HG03520 (cell line): Measurements from ENCODE around the gene SUN5.

Experiments
- ATAC-seq: cut with Tn5 transposase; IDR thresholded peaks from one replicate; pipeline ENCODE4 v1.9.1; 2021; ENCODE audit warnings: mild to moderate bottlenecking, moderate library complexity; ENCODE audit not compliant: unreplicated experiment

The SUN5 gene

DNA sequence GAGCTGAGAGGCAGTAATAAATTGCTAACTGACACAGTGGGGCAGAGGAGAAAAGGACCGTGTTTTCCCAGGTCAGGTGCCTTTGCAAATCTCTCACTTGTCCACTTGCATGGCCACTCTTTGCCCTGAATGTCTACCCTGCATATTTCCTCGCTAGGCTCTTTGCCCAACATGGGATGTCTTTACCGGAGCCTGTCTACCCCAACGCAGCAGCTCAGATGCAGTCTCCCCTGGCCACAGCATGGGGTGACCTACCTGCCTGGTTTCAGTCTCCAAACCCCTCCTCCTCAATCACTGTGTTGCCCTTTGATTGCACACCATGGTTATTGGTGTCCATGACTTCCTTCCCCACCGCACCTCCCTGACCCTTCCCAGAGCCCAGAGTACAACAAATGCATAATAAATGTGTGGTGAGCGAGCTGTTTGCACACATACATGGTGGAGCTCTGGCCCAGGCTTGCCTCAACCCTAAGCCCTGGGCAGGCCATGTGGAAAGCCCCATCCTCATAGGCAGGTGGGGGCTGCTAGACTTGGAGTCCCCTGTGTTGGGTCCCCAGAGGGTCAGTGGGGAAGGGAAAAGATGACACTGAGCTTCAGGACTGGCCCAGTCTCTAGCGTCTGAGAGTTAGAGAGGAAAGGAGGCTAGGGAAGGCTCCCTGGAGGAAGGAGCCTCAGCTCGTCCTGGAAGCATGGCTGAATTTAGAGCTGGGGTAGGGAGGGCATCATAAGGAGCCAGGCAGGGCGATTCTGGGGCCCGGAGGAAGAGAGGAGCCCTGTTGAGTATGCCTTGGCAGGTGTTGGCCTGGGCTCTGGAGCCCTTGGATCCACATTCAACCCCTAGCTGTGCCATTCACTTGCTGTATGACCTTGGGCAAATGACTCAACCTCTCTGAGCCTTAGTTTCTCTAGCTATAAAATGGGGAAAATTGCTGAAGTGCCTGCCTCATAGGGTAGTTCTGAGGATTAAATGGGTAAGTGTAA is 22.8 kb upstream of the SUN5 start:
- no peak for ATAC-seq

DNA sequence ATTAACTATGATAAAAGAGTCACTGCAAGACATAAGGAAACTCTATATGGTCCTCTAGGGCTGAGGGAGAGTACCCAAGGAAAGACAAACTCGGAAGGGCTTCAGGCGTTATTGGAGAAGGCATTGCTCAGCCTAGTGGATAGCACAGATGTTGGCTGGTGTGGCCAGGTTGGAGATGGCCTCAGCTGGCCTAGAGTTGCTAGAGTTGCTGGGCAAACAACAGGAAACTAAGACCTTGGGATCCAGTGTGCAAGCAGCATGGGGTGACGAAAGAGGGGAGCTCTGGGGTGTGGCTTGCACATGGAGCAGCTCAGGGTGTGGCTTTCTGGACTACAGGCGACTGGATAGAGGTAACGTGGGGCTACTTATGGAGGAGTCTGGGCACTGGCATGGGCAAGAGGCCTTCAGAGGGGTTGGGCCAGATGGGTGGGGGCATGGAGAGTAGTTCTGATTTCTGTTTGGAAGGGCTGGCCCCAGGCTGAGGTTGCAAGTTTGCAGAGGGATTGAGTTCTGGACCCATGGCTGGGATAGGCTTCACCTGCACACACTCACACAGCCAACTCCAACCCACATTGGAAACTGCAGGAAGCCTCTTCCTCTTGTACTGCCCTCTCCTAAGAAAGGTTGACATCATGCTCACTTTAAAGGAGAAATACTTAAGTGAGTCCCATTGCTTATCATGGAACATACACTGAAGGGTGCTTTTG is 22.0 kb upstream of the SUN5 start:
- ATAC-seq = no peak

DNA sequence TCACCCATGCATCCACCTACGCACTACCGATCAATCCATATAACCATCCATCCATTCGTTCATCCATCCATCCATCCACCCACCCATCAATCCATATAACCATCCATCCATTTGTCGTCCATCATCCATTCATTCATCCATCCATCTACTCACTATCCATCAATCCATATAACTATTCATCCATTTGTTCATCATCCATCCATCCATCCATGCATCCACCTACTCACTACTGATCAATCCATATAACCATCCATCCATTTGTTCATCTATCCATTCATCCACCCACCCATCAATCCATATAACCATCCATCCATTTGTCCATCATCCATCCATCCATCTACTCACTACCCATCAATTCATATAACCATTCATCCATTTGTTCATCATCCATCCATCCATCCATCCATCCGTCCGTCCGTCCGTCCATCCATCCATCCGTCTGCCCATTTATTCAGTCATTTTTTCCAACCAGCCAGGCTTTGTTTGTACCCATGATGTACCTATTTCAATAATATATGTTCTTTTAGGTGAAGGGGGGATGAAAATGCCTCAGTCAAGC is 21.2 kb upstream of the SUN5 start:
- ATAC-seq = no peak

DNA sequence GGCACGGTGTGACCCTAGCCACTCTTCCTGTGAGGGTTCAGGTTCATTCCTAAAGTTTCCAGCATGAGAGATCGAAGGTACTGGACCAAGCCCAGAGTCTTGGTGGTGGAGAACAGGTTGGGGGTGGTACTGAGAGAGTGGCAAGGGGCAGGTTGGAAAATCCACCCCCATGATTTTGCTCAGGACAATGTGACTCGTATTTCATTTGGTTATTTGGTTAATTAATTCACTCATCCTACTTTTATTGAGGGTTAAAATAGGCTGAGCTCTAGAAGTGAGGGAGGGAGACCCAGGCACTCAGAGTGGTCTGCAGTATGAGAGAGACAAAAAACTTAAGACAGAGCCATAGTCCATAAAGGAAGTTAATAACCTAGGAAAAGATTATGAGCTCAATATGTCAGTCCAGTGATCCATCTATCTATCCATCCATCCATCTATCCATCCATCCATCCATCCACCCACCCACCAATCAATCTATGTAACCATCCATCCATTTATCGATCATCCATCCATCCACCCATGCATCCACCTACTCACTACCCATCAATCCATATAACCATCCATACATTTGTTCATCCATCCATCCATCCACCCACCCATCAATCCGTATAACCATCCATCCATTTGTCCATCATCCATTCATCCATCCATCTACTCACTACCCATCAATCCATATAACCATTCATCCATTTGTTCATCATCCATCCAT is 20.5 kb upstream of the SUN5 start:
- ATAC-seq = no peak

DNA sequence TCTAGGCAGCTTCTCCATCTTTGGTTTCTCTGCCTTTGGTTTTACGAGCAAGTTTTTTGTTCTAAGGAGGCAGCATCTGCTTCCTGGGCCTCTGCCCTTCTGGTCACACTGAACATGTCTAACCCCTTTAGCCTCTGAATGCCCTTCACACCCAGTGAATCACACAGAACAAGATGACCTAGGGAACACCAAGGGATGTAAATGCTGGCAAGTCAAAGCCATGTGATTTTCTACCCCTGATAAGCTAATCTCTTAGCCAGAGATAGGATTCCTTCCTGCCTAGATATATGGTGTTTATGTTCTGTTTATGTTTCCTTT is 20.0 kb upstream of the SUN5 start:
- no peak for ATAC-seq

DNA sequence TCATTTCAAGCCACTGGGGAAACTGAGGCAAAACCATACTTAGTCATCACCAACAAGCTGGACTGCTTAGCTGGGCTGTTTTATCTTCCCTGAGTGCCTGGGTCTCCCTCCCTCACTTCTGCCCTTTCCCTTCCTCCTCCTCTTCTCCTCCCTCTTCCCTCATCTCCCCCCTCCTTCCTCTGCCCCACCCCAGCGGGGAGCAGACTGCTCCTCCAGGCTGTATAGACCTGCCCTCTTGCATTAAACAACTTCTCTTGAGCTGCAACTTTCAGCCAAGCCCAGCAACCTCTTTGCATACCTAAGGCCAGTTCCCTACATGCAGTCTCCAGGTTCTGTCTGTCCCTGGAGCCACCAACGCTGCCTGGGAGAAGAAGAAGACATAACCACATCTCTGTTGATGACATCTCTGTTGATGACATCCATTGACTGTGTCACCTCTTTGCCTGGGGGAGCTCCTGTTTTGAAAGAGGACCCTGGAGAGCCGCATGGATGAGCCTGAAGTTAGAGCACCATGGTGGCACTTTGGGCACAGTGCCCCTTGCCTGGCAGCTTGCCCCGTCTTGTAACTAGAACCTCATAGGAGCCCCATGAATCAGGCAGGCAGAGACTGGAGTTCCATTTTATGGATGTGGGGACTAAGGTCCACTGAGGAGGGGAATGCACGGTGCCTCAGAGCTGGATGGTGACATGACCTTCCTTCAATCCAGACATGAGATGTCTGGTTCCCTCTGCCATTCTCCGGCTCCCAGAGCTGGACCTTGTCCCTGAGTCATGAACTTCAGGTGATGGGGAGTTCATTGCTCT is 19.4 kb upstream of the SUN5 start:
- ATAC-seq = no peak

DNA sequence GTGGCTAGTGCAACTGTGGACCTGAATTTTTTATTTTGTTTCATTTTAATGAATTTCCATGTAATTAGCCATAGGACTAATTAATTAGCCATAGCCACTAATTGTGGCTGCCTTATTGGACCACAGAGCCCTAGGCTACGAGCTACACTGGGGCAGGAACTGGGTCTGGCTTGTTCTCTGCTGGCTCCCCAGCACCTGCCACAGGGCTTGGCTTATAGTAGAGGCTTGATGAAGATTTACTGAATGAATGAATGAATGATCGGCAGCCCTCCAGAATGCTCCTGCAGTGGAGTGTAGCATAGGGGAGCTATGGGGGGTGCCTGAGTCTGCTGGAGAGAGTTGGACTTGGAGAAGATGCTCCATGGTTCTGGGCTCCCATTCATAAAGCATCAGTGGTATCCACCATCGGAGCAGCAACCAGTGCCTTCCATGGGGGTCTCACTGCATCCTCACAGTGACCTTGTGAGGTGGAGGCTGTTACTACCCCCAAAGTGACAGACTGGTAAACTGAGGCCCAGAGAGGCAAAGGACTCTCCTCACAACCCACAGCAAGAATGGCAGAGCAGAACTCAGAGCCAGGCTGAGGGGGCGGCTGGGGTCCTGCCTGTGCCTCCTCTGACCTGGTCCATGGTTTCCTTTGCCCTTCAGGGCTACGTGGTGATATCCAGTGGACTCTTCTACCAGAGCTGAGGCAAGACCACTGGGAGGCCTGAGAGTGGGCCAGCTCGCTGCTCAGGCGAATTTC is 18.6 kb upstream of the SUN5 start:
- ATAC-seq = no peak

DNA sequence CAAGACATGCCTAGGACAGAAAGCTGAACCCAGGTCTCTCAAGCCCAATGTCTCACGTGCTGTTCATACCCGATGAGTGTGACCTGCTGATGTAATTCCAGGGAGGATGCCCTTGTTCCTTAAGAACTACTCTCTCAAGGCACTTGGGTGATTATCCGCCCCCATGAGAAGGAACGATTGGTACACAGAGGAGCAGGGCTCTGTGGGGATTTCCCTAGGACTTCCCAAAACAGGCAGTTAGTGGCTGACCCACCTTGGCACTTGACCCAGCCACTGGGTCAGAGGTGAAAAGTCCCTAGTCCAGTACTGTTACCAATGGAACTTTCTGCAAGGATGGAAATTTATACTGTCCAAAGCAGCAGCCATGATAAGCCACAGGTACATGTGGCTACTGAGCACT is 18.1 kb upstream of the SUN5 start:
- no peak for ATAC-seq

DNA sequence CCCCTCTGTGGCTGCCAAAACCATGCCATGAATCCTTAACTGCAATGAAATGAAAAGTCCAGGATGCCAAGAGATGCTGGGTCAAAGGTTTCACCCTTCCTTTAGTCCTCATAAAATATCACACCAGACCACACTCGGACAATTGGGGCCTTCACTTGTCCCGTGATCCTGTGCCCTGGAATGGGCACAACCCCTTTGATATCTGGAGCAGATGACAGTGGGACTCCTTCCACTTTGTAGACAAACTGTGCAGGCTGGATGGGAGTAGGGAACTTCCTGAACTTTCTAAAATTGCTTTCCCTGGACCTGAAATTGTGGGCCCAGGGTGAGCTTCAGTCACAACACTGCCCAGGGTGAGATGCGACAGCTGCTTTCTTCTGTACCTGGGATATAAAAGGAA is 17.6 kb upstream of the SUN5 start:
- ATAC-seq = no peak

DNA sequence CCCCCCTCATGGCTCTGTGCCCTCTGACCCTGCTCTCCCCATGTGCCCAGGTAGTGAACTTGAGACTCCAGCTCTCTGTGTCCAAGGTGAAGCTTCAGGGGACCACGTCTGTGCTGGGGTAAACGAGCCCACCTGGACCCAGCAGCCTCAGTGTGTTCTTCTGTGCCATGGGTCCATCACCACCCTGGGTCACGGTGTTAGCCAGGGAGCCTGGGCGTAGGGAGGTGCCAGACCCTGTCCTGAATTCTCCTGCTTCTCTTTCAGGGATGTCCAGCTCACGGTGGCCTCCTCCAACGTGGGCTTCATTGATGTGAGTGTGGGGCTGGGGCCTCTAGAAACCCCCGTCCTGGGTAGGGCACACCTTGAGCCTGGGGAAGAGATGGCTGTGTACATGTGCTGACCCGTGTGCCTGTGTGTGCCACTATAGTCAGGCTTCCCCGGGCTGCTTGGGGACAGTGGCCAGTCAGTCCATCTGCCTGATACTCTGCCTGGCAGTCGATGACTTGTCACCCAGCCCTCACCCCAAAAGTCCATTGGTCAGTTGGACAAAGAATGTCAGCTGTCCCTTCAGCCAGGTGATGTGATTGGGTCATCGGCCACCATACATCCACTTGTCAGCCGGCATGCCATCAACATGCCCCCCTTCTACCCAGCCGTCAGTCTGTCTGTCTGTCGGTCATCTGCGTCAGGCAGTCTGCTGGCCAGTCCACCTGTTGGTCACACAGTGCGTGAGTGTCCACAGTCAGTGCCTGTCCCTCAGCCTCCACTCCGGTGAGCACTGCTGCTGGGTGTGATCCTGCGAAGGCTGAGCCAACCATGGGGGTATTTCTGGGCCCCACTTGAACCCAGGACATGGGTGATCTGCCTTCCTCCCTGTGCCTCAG is 16.3 kb upstream of the SUN5 start:
- no peak for ATAC-seq

DNA sequence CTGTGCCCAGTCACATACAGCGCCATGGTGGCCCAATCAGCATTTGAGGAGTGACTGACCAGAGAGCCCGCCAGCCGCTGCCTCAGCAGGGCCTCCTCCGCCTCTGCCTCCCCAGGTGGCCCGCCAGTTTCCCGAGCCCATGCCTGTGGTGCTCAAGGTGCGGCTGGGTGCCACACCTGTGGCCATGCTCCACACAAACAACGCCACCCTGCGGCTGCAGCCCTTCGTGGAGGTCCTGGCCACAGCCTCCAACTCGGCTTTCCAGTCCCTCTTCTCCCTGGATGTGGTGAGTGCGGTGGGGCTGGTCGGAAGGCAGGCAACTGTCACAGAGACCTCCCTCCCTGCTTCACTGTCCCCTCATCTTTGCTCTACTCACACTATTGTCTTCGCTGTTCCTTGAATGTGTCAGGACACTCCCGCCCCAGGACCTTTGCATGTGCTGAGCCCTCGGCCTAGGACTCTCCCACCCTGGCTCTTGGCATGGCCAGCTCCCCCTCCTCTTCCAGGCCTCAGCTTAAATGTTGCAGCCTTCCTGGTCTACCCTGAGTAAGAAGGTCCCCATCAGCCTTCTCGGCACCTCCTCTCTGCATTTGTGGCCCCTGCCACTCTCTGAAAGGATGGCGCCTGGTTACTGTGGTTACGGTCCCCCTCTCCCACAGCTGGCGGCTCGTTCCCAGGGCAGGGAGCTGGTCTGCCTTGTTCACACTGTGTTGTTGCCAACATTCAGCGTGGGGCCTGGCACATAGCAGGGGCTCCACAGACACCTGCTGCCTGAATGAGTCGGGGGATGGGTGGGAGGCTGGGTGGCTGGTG is 15.4 kb upstream of the SUN5 start:
- no peak for ATAC-seq

DNA sequence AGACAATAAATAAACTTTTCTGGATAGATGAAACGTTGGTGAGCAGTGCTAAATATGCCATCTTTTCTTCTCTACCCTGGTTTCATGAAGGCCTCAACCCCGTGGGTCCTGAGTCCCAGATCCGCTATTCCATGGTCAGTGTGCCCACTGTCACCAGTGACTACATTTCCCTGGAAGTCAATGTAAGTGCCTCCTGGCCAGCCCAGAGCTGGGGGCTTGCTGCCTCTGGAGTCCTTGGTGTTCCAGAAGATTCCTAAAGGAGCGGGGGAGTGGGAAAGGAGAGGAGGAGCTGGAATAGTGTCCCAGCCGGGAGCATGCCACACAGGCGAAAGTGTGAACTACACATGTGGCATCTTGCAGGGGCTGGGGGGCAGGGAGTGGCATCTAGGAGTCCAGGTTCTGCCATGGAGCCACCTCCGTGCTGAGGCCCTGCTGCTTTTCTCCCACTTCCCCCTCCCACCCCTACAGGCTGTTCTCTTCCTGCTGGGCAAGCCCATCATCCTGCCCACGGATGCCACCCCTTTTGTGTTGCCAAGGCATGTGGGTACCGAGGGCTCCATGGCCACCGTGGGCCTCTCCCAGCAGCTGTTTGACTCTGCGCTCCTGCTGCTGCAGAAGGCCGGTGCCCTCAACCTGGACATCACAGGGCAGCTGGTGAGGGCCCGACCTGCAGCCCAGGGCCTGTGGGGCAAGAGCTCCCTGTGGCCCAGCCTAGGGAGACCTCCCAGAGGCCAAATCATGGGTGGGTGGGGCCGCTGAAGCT is 14.1 kb upstream of the SUN5 start:
- ATAC-seq = no peak

DNA sequence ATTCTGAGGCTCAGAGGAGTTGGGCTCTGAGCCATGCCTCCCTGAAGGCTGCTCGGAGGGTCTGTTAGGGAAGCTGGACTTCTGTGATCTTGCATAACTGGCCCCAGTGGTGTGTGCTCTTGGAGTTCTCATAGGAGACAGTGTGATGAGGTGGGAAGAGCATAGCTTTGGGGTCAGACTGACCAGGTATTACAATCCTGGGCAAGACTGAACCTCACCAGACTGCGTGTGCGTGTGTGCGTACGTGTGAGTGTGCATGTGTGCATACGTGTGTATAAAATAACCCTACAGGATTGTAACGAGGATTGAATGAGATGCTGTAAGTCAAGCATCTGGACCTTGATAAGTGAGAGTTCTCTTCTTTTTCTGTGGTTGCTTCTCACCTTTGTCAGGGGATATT is 13.3 kb upstream of the SUN5 start:
- ATAC-seq = no peak

DNA sequence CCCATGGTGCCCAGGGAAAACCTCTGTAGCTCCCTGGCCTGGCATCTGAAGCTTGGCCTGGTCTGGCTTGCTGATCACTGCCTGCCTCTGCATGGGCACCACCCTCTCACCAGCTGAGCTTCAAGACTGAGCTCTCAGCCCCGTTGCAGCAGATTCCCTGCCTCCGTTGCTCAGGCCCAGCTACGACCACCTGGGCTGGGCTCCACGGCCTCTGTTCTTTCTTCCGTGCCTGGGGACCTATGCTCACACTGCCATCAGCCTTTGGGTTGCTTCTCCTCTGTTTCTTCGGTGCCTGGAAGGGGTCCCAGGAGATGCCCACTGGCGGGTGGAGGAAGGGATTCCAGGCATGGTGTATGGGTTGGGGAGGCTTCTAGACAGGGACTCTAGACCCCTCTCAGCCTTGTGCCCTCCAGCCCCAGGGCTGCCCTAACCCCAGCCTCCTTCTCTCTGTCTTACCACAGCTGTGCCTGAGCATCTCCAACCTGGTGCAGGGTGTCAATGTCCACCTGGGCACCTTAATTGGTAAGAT is 12.4 kb upstream of the SUN5 start:
- no peak for ATAC-seq

DNA sequence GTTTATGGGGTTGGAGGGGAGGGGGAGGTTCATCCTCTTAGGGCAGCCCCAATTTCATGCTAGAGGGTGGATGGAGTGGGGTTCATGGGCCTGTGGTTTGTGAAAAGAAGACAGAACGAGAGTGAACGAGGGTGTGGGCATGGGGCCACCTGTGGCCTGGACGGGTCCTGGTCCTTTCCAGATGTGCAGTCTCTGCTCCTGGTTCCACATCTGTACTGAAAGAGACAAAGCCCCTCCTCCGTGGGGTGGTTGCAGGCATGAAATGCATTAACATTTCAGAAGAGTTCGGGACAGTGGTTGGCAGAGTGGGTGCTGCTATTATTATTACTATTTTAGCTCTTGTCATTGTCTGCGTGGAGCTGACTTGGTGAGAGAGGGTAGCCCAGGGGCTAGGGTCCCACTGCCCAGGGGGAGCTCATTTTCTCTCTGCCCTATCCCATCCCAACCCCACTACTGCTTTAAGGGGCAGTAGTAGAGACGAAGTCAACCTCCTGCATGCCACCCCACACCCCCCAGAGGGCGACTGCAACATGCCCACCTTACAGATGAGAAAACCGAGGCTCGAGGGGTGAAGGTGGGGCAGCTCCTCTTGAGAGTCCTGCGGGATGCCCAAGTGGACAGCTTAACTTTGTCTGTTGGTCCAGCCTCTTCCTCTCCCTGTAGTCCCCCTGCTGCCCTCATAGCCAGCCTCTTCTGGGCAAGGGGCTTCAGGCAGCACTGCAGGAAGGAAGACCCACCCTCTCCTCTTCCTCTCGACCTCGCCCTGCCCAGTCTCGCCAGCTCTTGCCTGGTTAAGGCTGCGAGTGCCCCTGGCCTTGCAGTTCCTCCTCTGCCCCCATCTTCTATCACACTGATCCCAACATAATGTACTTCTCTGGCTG is 11.7 kb upstream of the SUN5 start:
- ATAC-seq = no peak

DNA sequence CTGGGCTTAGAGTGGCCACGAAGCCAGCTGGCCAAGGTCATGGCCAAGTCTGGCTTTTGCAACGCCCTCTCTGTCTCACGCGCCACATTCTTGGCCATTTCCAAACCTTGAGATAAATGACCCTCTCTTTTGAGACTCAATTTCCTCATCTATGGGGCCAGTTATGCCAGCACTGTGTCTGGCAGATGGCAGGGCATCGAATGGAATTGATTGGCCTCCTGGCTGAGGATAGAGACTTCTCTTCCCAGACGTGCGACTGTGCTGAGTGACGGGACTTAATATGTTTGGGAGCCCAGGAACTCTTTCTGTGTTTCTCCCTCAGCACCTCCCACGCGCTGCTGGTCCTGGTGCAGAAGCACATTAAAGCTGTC is 10.9 kb upstream of the SUN5 start:
- ATAC-seq = no peak
